ENCODE measurements around the gene SNCAIP. TPM values are rescaled to one million over a fixed set of nuclear protein-coding genes. Genes with fewer than 3 reads are reported as not detected.

Gene SNCAIP
- total and polyA plus RNA-seq, 9 of the 15 experiments (the other 6 are each of a cell fraction or from before 2014, with no cell fraction given): 0.04 TPM; not detected in 8

DNA sequence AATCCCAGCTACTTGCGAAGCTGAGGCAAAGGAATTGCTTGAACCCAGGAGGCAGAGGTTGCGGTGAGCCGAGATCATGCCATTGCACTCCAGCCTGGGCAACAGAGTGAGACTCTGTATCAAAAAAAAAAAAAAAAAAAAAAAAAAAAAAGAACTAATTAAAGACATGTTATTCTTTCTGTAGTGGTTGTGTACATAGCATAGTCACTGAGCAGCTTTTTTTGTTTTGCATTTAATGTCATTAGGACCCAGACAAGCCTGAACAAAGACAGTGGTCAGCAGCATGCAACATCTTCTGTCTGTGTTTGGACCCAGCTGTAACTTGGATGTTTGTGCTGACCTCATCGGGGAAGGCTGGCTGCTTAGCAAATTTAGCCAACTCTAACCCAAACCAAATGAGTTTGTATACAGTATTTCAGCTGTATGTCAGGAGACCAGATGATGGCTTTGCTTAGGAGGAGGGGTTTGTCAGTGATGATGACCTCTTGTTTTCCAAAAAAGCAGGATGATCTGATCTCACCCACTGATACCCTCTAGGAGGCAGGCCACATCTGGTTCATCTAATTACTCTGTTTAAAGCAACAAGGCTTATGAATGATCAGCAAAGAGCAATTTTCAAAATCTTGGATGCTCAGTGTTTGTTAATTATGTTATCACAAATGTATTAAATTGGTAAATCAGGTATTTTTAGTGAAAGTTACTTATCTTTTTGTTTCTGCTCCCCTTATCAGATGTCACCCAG is 39.5 kb downstream of the SNCAIP start:
- H3K4me2 ChIP-seq (ENCODE audit: insufficient read depth, low read length): no peak overlapping the region
- BruUV-seq (replicated peaks): no TSS peak
- H3K9me1 ChIP-seq (ENCODE audit: control insufficient read depth, insufficient read depth, low read length): no peaks in the 10 kb centered on the region
- H3K27me3 ChIP-seq (ENCODE audit: control insufficient read depth in 2 of 2, insufficient read depth in 2 of 2, low read length in 2 of 2): no peaks in the 10 kb centered on the region
- H3K4me3 ChIP-seq: no peak overlapping the region
- in situ Hi-C loops (cut with MboI): no loop called here
- FAIRE-seq: no peak
- no peak for ATAC-seq
- DNase-seq (ENCODE audit: extremely low read depth in 1 of 4, low spot score in 3 of 4): no peak
- no peak overlapping the region for H2AFZ ChIP-seq (ENCODE audit: low read depth, low read length)
- 4% methylated on average over 4 of the region's 4 CpGs for WGBS (ENCODE audit: insufficient coverage, low coverage, missing lambda C conversion rate)
- ChIA-PET POLR2A (no interaction called here), CTCF (ENCODE audit: low intra/inter-chr PET ratio) (no interaction called here)
- no peaks in the 10 kb centered on the region for H3K79me2 ChIP-seq (ENCODE audit: control insufficient read depth, insufficient read depth, low read length)
- no peak overlapping the region for H3K27ac ChIP-seq (ENCODE audit: extremely low read depth, low read depth, low read length)
- no peak overlapping the region for H3K9ac ChIP-seq (ENCODE audit: insufficient read depth in 1 of 2, low read depth in 2 of 2, low read length in 2 of 2)
- H3K36me3 ChIP-seq (ENCODE audit: control insufficient read depth, insufficient read depth, low read length): no peaks in the 10 kb centered on the region
- no peaks in the 10 kb centered on the region for H3K9me3 ChIP-seq (replicated peaks; ENCODE audit: control insufficient read depth, insufficient read depth, low read depth, low read length)
- intact Hi-C loops (cut with micrococcal nuclease): no loop called here
- no peaks in the 10 kb centered on the region for H3K4me1 ChIP-seq (replicated peaks in 1 of 2; ENCODE audit: control insufficient read depth in 2 of 2, insufficient read depth in 2 of 2, low read length in 2 of 2)
- H4K20me1 ChIP-seq (replicated peaks; ENCODE audit: control insufficient read depth, insufficient read depth, low read length): no peaks in the 10 kb centered on the region
- TF ChIP-seq ZNF224 (CRISPR knock-in tag; IDR thresholded peaks at IDR 0.05): no peak
- TF ChIP-seq RBM22 (IDR thresholded peaks at IDR 0.05; ENCODE audit: low read depth, low read length, poor library complexity, severe bottlenecking): no peak
- no peak for TF ChIP-seq GABPB2 (CRISPR knock-in tag; conservative IDR thresholded peaks at IDR 0.05)
- TF ChIP-seq SREBF2 (CRISPR knock-in tag; IDR thresholded peaks at IDR 0.05): no peak
- TF ChIP-seq GABPA (tag; conservative IDR thresholded peaks at IDR 0.05; ENCODE audit: low read depth): no peak
- no peak for TF ChIP-seq ZNF561 (CRISPR knock-in tag; conservative IDR thresholded peaks at IDR 0.05)
- TF ChIP-seq, protein P1, sequence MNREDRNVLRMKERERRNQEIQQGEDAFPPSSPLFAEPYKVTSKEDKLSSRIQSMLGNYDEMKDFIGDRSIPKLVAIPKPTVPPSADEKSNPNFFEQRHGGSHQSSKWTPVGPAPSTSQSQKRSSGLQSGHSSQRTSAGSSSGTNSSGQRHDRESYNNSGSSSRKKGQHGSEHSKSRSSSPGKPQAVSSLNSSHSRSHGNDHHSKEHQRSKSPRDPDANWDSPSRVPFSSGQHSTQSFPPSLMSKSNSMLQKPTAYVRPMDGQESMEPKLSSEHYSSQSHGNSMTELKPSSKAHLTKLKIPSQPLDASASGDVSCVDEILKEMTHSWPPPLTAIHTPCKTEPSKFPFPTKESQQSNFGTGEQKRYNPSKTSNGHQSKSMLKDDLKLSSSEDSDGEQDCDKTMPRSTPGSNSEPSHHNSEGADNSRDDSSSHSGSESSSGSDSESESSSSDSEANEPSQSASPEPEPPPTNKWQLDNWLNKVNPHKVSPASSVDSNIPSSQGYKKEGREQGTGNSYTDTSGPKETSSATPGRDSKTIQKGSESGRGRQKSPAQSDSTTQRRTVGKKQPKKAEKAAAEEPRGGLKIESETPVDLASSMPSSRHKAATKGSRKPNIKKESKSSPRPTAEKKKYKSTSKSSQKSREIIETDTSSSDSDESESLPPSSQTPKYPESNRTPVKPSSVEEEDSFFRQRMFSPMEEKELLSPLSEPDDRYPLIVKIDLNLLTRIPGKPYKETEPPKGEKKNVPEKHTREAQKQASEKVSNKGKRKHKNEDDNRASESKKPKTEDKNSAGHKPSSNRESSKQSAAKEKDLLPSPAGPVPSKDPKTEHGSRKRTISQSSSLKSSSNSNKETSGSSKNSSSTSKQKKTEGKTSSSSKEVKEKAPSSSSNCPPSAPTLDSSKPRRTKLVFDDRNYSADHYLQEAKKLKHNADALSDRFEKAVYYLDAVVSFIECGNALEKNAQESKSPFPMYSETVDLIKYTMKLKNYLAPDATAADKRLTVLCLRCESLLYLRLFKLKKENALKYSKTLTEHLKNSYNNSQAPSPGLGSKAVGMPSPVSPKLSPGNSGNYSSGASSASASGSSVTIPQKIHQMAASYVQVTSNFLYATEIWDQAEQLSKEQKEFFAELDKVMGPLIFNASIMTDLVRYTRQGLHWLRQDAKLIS (CRISPR knock-in tag; IDR thresholded peaks at IDR 0.05): no peak
- no peak for TF ChIP-seq ZNF263 (CRISPR knock-in tag; IDR thresholded peaks at IDR 0.05; ENCODE audit: borderline replicate concordance)
